ENCODE data around the gene HYAL1. TPM values are rescaled to one million over a fixed set of nuclear protein-coding genes. Genes with fewer than 3 reads are reported as not detected.
A peak's percentile ranks its signal among the peaks of the same experiment; 100 is the strongest.

HYAL1 gene
- total RNA-seq, 2 experiments from 2014 or later: not detected

- Mint-ChIP-seq H3K4me1 (ENCODE audit: low read depth) (peaks cover 19% of the 10 kb centered on the region), H3K27me3 (no peaks in the 10 kb centered on the region), H3K9me3 (no peaks in the 10 kb centered on the region), H3K27ac (peak overlapping the region; percentile 98), H3K4me3 (peak overlapping the region; percentile 99), H3K36me3 (ENCODE audit: low read depth) (peaks cover 1% of the 10 kb centered on the region)
- intact Hi-C loops (cut with micrococcal nuclease): no loop called here
- ChIA-PET CTCF (interaction anchor here (0.8 to 1.9 kb wide), 15 partner anchors 9 to 105 kb away, joined by 3 to 8 read pairs (median 4); partner anchors contain the start of genes LSMEM2, RASSF1 and TUSC2), POLR2A (interaction anchor here (0.6 to 3.1 kb wide), 15 partner anchors 10 to 370 kb away, joined by 3 to 14 read pairs (median 3); partner anchors contain the start of genes CYB561D2, LSMEM2, MON1A and NPRL2)
- TF ChIP-seq CTCF (IDR thresholded peaks at IDR 0.05): no peak
- ATAC-seq (no peak), DNase-seq (no peak)
Observed at GRCh38 chr3:50299638-50299928, 3.8 kb downstream of the HYAL1 start.

GRCh38 chr3:50298836-50299637 lies 4.3 kb downstream of the HYAL1 start, which contains the start of the genes HYAL3 and NAA80:
Gene HYAL3, minus strand, starts transcription at chr3:50299405. Its CDS starts 3,803 bp downstream, at chr3:50295602.
Gene NAA80, minus strand, starts transcription at chr3:50299405. Its CDS starts 1,942 bp downstream, at chr3:50297463.
- H3K4me1 Mint-ChIP-seq (ENCODE audit: low read depth): peaks cover 17% of the 10 kb centered on the region
- no peaks in the 10 kb centered on the region for H3K9me3 Mint-ChIP-seq
- H3K27ac Mint-ChIP-seq: peak within 1 kb of the TSS; percentile 98
- ATAC-seq (peak; percentile 92), DNase-seq (peak; percentile 100)
- POLR2A ChIA-PET: interaction anchor here (0.6 to 3.1 kb wide), 18 partner anchors 9 to 269 kb away, joined by 3 to 14 read pairs (median 4); partner anchors contain the start of genes CYB561D2, LSMEM2, NPRL2 and RASSF1
- TF ChIP-seq CTCF (IDR thresholded peaks at IDR 0.05): peak; percentile 65
- H3K36me3 Mint-ChIP-seq (ENCODE audit: low read depth): peaks cover 1% of the 10 kb centered on the region
- H3K27me3 Mint-ChIP-seq: no peaks in the 10 kb centered on the region
- H3K4me3 Mint-ChIP-seq: peak within 1 kb of the TSS; percentile 99
- intact Hi-C loops (cut with micrococcal nuclease): no loop called here
- CTCF ChIA-PET: interaction anchor here (0.8 to 1.9 kb wide), 18 partner anchors 9 to 104 kb away, joined by 3 to 8 read pairs (median 4); partner anchors contain the start of genes LSMEM2, RASSF1 and TUSC2

- no peak for TF ChIP-seq CTCF (IDR thresholded peaks at IDR 0.05)
- CTCF ChIA-PET: interaction anchor here (0.6 to 1.9 kb wide), 9 partner anchors 9 to 55 kb away, joined by 3 to 8 read pairs (median 4); partner anchors contain the start of genes LSMEM2 and TUSC2
- intact Hi-C loops (cut with micrococcal nuclease): no loop called here
- H3K4me1 Mint-ChIP-seq (ENCODE audit: low read depth): peaks cover 17% of the 10 kb centered on the region
- H3K9me3 Mint-ChIP-seq: no peaks in the 10 kb centered on the region
- DNase-seq: no peak
- POLR2A ChIA-PET: interaction anchor here (0.9 to 3.1 kb wide), 13 partner anchors 8 to 61 kb away, joined by 3 to 14 read pairs (median 6); partner anchors contain the start of genes CYB561D2, LSMEM2, NPRL2 and RASSF1
- peak overlapping the region; percentile 98 for H3K27ac Mint-ChIP-seq
- H3K36me3 Mint-ChIP-seq (ENCODE audit: low read depth): peaks cover 1% of the 10 kb centered on the region
- H3K27me3 Mint-ChIP-seq: no peaks in the 10 kb centered on the region
- H3K4me3 Mint-ChIP-seq: peak overlapping the region; percentile 99
- ATAC-seq: no peak
Observed at GRCh38 chr3:50297896-50298725, 5.3 kb downstream of the HYAL1 start.

- no peak for TF ChIP-seq CTCF (IDR thresholded peaks at IDR 0.05)
- Mint-ChIP-seq H3K27me3 (no peaks in the 10 kb centered on the region), H3K9me3 (no peaks in the 10 kb centered on the region), H3K27ac (no peak overlapping the region), H3K4me3 (peak overlapping the region; percentile 99), H3K36me3 (ENCODE audit: low read depth) (peaks cover 1% of the 10 kb centered on the region), H3K4me1 (ENCODE audit: low read depth) (peaks cover 23% of the 10 kb centered on the region)
- ChIA-PET CTCF (interaction anchor here (1.0 to 1.9 kb wide), 3 partner anchors 8 to 27 kb away, joined by 3 to 8 read pairs (median 4); no protein-coding TSS in a partner anchor), POLR2A (interaction anchor here (1.8 to 3.1 kb wide), 2 partner anchors 9 to 40 kb away, joined by 7 to 14 read pairs; no protein-coding TSS in a partner anchor)
- DNase-seq: no peak
- ATAC-seq: no peak
- intact Hi-C loops (cut with micrococcal nuclease): no loop called here
Observed at GRCh38 chr3:50297384-50297775, 6.0 kb downstream of the HYAL1 start.

Data from activated CD8-positive, alpha-beta T cell treated with anti-CD3 and anti-CD28 coated beads for 36 hours (primary cell).